HG03039 (cell line): ENCODE data around the gene RRAS2.
"Not testable (repeated sequence)": the region's sequence is repeated elsewhere in the genome, so short reads cannot be mapped to it uniquely, and the experiment has no call there.

Source experiments
- ATAC-seq: cut with Tn5 transposase; IDR thresholded peaks from one replicate; pipeline ENCODE4 v1.9.1; 2021; ENCODE audit warnings: mild to moderate bottlenecking, moderate library complexity; ENCODE audit not compliant: unreplicated experiment

RRAS2 gene

DNA sequence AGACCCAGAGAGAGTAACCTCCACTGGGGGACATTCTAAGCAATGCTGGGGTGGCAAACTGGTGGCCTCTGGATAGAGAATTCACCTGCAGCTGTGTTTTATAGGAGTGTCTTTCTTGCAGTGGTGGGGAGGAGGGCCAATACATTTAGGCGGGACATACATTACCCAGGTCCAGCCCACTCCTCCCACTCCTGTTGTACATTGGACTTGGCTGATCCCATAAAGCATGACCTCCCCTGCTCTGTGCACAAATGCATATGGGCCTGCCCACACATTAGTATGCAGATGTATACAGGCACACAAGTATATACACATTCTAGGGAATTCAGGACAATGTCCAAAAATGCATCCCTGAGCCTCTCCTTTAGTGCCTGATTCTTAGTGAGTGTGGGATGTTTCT is 99.1 kb downstream of the RRAS2 start:
- no peak for ATAC-seq

DNA sequence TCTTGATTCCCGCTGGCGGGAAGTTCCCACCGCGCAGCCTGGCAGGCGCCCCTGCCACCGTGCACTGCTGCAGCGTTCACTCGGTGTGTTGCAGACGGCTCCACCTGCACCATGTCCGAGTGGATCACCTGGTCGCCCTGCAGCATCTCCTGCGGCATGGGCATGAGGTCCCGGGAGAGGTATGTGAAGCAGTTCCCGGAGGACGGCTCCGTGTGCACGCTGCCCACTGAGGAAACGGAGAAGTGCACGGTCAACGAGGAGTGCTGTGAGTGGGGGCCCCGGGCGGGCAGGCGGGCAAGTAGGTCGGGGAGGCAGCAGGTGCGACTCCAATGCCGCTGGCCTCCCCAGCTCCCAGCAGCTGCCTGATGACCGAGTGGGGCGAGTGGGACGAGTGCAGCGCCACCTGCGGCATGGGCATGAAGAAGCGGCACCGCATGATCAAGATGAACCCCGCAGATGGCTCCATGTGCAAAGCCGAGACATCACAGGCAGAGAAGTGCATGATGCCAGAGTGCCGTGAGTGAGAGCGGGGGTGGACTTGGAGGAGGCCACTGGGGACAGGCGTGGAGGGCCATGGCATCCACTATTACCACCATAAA is 99.7 kb downstream of the RRAS2 start:
- ATAC-seq: no peak

DNA sequence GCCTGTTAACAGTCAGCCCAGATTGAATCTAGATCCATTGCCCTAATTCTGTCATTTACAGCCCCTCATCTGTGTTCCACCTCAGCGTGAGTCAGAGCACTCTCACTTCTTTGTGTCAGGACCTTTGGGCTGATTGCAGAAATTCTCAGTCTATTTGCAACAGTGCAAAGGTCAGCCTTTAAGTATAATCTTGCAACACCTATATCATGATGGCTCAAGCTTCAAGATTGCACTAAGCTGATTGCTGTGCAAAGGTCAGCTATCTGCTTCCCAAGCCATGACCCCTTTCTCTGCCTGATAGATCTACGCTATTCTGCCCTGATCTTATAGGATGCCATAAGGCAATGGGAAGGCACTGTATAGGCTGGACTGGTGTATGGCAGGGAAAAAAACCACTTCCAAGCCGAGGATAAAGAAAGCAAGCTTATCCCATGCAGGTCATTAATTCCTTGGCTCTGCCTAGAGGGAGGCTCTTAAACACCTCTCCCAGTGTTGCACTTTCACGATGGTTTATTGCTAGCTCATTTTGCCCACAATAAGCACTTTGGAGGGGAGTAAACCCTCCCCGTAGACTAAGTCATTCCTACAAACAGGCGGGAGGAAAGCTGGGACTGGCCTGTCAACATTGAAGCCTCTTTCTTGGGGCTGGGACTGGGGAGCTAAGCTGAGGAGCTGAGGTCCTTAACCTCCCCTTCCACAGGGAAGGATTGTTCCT is 100.6 kb downstream of the RRAS2 start:
- ATAC-seq: no peak

DNA sequence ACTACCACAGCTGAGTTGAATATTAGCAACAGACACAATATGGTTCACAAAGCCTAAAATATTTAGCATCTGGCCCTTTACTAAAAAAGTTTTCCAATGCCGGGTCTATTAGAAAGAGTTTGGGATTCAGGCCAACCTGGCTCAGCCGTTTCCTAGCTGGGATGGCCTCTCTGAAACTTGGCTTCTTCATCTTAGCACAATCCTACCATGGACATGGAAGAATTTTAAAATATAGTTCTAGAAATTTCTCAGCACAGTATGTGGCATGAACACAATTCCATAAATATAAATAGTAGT is 103.8 kb downstream of the RRAS2 start:
- ATAC-seq: no peak

DNA sequence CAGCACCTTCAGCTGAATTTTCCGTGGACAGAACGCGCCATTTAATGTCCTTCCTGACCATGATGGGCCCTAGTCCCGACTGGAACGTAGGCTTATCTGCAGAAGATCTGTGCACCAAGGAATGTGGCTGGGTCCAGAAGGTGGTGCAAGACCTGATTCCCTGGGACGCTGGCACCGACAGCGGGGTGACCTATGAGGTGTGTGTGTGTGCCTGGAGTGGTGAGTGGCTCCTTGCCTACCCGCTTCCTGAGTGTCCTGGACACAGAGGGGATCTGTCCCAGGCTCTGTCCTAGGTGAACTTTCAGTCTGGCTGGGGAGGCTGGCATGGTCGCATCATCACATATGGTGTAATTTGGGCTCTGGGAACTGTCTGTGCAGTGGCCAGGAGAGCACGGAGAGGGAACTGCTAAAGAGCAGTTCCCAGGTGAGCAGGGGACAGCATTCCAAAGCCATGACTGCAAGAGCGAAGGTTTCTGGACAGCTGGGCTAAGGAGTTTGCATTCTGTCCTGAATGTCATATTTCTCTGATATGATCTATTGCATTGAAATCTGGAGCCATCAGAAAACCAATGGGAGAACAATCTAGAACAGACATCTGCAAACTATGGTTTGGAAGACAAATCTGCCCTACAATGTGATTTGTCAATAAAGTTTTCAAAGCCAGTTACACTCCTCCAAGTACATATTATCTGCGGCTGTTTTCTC is 104.3 kb downstream of the RRAS2 start:
- no peak for ATAC-seq

DNA sequence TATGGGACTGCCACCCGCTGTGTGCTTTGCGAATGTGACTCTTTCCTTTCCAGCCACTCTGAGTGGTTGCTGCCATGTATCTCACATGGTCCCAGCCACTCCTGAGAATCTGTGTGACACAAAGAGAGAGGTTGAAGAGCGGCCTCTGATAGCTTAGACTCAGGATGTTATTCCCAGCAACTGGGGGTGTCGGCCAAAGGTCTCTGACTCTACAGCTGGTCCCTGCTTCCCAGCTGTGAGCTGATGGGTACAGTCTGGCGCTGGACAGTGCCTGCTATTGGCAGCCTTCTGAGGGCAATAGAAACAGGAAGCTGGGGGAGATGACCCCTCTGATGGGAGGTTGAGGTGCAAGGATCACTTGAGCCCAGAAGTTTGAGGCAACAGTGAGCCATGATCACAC is 105.1 kb downstream of the RRAS2 start:
- no peak for ATAC-seq

DNA sequence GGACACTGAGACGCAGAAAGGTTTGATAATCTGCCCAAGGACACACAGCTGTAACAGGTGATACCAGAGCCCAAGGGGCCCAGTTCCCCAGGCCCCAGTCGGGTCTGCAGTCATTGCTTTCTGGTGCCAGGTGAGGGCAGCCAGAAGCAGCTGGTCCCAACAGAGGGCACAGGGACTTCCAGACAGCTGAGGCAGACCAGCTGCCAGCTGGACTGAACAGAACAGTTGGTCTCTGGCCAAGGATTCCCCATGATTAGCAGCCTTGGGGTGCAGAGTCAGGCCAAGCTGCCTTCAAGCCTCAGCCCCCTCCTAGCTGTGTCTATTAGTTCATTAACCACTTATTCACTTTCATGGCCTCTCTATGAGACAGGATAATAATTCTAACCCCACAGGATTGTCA is 105.6 kb downstream of the RRAS2 start:
- ATAC-seq: no peak

DNA sequence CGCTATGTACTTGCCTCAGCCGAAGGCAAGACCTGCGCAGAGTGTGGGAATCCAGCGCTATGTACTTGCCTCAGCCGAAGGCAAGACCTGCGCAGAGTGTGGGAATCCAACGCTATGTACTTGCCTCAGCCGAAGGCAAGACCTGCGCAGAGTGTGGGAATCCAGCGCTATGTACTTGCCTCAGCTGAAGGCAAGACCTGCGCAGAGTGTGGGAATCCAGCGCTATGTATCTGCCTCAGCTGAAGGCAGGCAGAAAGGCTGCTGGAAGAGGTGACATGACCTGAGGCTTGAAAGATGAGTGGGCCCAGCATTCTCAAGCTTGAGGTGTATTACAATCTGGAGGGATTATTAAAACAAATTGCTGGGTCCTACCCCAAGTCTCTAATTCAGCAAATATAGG is 106.5 kb downstream of the RRAS2 start:
- ATAC-seq: not testable (repeated sequence)

DNA sequence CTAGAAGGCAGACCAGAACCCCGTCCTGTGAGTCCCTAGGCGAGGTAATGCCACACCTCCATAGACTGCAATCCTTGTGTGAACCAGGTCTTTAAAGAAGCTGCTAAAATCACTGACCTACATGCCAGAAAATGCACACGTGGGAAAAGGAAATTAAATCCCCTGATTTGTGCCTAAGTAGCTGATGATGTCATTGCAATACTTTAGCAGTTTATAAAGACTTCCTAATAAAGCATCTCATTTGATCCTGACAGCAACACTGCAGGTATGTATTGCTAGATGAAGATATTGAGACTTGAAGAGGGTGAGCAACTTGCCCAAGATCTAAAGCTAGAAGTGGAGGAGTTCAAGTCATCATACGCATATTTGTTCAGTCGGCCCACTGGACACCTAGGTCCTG is 107.2 kb downstream of the RRAS2 start:
- ATAC-seq: no peak

DNA sequence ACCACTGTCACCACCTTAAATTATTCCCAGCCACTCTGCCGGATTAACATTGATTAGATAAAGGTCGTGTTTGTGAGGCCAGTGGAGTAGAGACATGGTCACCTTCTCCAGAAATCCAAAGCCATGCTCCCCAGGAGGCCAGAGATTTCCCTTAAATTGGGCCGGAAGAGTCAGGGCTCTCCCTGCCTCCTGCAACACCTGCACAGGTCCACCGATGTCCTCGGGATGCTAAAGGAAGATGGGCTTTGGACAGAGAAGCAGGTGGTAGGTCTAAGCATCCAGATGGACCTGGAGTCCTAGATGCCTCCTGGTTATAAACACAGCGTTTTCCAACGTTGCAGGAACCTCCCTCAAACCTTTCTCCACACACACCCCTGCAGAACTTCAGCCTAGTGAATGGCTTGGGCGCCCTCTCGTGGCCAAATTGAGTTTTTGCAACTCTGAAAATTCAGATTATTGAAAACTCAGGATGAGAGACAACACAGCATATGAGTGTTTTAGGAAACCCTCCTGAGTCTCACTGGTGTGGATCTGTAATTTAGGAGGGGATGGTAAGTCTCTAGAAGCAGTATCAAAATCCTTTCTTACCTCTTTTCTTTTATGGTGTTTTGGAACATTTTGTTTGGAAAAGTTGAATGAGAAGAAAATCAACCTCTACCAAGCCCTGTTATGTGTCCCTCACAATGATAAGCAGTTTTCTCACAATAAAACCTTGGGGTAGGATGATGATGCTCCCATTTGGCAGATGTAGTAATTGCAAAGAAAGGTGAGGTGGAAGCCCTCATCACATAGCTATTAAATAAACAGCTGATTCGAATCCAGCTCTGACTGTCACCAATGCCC is 109.6 kb downstream of the RRAS2 start:
- no peak for ATAC-seq

DNA sequence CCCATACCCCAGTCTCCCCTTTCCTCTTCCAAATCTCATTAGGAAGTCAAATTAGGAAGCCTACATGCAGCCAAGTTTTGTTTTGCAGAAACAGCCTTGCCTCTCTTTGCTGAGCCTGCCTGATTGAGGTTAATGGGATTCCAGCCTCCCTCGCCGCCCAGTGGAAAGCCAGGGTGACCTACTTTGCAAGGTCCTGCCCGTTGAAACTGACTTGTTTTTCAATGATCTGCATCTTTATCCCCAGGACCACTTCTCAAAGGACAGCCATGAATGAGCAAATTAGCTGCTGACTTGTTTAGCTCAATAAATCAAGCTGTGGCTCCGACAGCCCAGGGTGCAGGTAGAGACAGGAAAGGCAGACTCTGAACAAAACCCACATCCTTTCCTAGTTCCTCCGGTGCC is 110.4 kb downstream of the RRAS2 start:
- no peak for ATAC-seq

DNA sequence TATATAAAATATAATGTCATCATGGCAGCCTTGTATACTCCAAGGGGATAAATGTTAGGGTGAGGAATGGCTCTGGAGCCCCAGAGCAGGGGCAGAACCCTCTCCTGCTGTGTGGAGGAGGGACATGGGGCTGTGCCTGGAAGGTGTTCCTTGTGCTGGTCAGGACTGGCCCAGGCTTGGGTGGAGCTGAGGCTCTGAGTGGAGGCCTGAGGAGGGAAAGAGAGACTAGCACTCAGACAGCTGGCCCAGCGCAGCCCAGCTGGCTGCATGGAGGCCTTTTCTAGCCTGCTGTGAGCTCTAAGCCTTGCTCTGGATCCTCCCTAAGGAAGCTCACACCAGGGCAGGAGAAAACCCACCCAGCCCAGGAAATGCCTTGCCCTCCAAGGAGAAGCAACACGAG is 113.5 kb downstream of the RRAS2 start:
- ATAC-seq: no peak

DNA sequence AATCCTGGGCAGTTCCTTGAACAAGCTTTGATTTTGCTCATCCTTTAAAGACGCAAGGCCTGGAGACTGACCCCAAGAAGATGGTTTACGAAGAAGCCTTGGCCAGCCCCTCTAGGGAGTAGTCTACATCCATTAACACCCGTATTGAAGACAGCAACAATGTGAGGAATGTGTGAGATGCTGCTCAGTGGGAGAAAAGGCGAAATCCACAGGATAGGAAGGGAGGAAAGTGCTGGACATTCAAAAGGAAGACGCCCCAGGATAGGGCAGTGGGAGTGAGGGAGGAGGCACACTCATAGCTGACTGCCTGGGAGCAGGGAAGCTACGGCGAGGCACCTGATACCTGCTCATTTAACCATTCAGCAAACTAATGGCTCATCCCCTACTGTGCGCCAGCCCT is 114.1 kb downstream of the RRAS2 start:
- no peak for ATAC-seq

DNA sequence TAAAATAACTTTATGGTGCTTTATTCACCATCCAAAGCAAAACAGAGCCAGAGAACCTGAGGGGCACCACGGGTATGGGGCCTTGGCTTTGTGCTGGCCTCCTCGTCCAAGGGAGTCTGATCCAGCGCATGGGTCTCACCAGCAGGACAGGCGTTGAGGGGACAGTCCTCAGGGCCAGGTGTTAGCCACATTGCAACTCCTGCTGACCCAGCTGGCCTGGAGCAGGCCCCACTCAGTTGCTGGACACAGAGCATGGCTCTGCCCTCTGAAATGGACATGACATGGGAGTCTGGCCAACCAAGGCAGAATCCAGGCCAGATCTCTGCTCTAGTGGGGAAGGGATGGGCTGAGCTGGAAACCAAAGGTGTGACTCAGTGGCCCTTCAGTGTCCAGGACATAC is 116.2 kb downstream of the RRAS2 start:
- no peak for ATAC-seq

DNA sequence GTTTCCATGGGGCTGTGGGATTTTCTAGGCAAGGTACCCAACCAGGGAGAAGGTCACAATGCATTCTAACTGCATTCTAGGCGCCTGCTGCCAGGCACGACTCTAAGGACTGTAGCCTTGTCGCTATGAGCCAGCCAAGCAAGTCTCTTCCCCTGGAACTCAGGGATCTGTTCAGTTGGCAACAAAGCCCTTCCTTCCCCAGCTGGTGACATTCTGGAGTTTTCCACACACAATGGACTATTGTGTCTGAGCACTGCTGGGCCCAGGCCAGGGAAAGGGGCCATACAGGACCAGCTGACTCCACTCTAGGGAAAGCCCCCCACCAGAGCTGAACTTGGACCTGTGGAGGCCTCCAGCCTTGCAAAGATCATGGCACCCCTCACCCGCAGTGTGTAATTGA is 116.8 kb downstream of the RRAS2 start:
- ATAC-seq: no peak

DNA sequence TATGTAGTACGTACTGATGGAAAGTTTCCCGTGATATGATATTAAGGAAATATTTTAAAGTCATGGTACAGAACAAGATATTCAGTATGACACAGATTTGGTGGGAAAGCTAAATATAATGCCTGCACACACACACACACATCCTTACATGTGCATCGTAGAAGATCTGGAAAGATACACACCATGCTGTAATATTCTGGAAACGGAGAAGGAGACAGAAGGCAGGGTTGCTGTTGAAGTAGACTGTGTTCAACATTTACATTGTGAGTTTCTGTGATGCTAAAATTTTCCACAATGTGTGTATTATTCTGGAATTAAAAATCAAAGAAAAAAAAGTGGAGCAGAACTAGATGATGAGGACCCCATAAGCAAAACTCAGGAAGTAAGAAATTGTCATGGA is 118.0 kb downstream of the RRAS2 start:
- ATAC-seq: no peak

DNA sequence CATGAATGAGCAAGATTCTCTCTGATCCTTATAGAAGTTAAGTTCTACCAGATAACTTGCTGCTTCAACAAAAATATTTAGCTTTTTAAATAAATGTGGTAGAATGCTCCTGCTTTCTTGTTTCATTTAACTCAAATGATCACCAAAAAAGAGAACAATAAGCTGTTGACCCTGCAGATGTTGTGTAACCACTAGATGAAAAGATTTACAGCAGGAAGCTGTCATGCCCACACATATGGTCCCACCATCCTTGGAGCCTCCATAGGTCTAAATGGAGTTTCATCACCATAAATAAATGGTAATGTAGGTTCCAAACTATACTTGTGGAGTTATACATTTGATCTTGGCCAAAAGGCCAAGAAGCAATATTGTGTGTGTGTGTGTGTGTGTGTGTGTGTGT is 118.8 kb downstream of the RRAS2 start:
- ATAC-seq: no peak

DNA sequence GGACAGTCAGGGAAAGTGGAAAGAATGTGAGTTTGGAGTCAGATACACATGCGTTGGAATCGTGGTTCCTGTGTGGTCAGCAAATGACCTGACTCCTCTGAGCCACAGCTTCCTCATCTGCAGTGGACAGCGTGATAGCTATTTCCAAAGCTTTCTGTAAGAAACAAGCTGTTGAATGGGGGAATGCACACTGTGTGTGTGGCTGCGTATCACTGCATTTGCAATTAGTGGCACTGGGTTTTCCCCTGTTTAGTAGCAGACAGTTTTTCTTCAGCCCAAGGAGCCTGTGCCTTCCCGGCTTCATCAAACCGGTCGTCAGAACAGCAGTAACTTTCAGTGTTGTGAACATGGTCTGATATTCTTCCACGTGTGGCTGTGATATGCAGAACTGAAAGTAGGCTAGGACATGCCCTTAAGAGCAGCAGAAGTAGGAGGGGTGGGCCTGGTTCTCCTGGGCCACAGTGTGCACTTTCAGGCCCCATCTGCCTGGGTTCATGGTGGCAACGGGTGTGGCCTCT is 121.5 kb downstream of the RRAS2 start:
- peak; percentile 96 for ATAC-seq

DNA sequence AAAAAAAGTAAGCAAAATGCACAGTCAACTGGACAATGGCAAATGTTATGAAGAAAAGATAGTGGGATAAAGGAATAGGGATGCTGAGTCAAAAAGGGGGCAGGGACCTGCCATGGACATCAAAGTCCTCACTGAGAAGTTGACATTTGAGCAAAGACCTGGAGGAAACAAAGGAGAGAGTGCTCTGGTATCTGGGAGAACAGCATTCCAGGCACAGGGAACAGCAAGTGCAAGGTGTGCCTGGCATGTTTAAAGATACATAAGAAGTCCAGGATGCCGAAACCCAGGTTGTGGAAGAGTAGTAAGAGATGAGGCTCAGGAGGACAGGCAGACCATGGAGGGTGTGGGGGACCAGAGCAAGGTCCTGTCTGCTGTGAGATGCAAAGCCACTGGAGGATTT is 123.3 kb downstream of the RRAS2 start:
- ATAC-seq: no peak

DNA sequence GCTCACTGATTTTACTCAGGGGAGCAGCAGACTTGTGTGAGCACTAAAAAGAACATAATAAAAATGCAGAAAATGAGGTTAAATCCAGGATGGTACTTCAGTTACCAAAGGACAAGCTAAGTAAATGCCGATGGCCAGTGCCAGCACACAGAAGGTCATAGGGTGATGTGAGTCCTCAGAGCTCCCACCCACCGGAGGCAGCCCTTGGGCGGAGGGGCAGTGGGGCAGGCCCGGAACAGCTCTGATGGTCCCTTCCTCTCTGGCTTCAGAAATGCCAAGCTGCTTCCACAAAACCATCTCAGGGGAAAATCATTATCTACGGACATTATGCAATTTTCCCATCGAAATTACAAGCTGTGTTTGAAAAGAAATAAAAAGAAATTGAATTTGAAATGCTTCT is 124.5 kb downstream of the RRAS2 start:
- no peak for ATAC-seq

DNA sequence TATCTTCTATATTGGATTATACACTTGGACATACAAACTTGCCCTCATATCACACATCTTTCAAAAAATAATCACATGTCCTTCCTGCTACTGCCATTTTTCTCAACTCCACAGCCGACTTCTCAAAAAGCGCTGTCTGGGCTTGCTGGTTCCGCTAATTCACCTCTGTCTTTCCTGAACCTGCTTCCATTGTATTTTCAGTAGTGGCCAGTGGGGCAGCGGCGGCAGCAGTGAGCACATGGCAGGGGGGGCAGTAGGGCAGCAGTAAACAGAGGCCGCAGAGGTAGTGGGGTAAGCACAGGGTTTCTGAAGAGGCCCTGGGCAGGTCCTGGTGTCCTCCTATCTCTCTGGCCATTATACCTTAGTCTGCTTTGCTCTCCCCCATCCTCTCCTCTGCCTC is 126.3 kb downstream of the RRAS2 start:
- no peak for ATAC-seq

DNA sequence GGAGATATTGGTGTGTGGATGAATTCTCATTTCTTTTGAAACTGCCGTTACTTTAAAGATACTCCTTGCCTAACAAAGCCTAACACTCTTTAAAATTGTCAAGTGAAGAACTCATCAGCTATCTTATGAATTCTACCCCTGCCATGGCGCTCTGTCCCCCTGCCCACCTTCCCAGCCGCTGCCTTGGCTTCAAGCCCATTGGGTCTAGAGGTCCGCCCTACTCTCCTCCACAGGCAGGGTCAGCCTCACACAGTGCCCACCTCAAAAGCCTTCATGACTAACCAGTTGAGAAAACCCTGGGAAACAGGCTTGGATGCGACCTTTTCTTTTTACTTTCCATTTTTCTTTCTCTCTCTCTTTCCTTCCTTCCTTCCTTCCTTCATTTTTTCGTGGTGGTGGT is 128.6 kb downstream of the RRAS2 start:
- no peak for ATAC-seq
